K562 (cell line): ENCODE data around the gene RAD1. TPM values are rescaled to one million over a fixed set of nuclear protein-coding genes. Genes with fewer than 3 reads are reported as not detected.

Experiments
- ATAC-seq: fragments of 200-7000 bp; cut with Tn5 transposase; 3 replicates; pipeline ENCODE4 v1.9.1; 2020; ENCODE audit warnings: moderate library complexity
- BruUV-seq: library from RNA; stranded (reverse); fragments of 400-500 nt; replicated peaks from 2 replicates; lab custom pipeline; 2021; lab: Mats Ljungman, UMichigan
- CTCF ChIA-PET: fragments of 300-600 bp; formaldehyde crosslinking; extraction: SDS; loops from one replicate; lab custom pipeline; 2021; ENCODE audit warnings: low intra/inter-chr PET ratio; lab: Yijun Ruan, JAX
- POLR2A ChIA-PET: fragments of 300-600, 350-650 bp; sonication (Branson Sonifier 250); formaldehyde crosslinking; extraction: SDS; loops from one replicate; lab custom pipeline; 2021; ENCODE audit warnings: antibody characterized with exemption, inconsistent platforms; lab: Yijun Ruan, JAX
- DNase-seq, 4 experiments: peaks; one replicate each; pipeline versions ENCODE4 v3.0.0 to v3.0.0-alpha.2; 2011 to 2018; ENCODE audit warnings: low spot score in 3 of 4, mixed read lengths in 3 of 4; ENCODE audit errors: extremely low read depth in 1 of 4
- FAIRE-seq: peaks from 2 replicates; lab custom pipeline; 2011; peaks lifted over from hg19 to GRCh38; lab: Jason Lieb, UNC
- H2AFZ ChIP-seq: 2 replicates; pipeline ENCODE4 v1.6.0; 2011; ENCODE audit warnings: low read depth, low read length, control low read depth, inconsistent platforms
- H3K27ac ChIP-seq: fragments of 200-600 bp; 3 replicates; pipeline ENCODE4 v1.8.0; 2011; ENCODE audit warnings: low read depth, mild to moderate bottlenecking, control low read depth, inconsistent platforms, low read length, moderate library complexity, mixed read lengths; ENCODE audit errors: extremely low read depth
- H3K27me3 ChIP-seq, 2 experiments: fragments of 300-600 bp in 1 of 2; 2 replicates in 1 of 2; 3 replicates in 1 of 2; pipeline versions ENCODE4 v1.6.0 to v1.8.0; 2011; ENCODE audit warnings: inconsistent platforms in 2 of 2, low read length in 2 of 2, mild to moderate bottlenecking in 1 of 2, mixed read lengths in 1 of 2, moderate library complexity in 1 of 2; ENCODE audit not compliant: control insufficient read depth in 2 of 2, insufficient read depth in 2 of 2
- H3K36me3 ChIP-seq: fragments of 300-600 bp; 3 replicates; pipeline ENCODE4 v1.8.0; 2011; ENCODE audit warnings: mild to moderate bottlenecking, low read length, inconsistent platforms; ENCODE audit not compliant: control insufficient read depth, insufficient read depth
- H3K4me1 ChIP-seq, 2 experiments: fragments of 200-600 bp in 1 of 2; replicated peaks in 1 of 2; 2 replicates in 1 of 2; 3 replicates in 1 of 2; pipeline versions ENCODE4 v1.5.1 to v1.8.0; 2011; ENCODE audit warnings: inconsistent platforms in 2 of 2, low read length in 2 of 2, mild to moderate bottlenecking in 1 of 2, mixed read lengths in 1 of 2, moderate library complexity in 1 of 2; ENCODE audit not compliant: control insufficient read depth in 2 of 2, insufficient read depth in 2 of 2
- H3K4me2 ChIP-seq: 2 replicates; pipeline ENCODE4 v1.6.1; 2011; ENCODE audit warnings: low read length, control low read depth, inconsistent platforms, mixed read lengths; ENCODE audit not compliant: insufficient read depth
- H3K4me3 ChIP-seq: fragments of 200-600 bp; sonication (generic), shearing (Covaris generic); 2 replicates; pipeline ENCODE4 v1.5.1; 2016; ENCODE audit warnings: control low read depth, inconsistent platforms
- H3K79me2 ChIP-seq: fragments of 200-600 bp; 3 replicates; pipeline ENCODE4 v1.8.0; 2011; ENCODE audit warnings: low read length, inconsistent platforms; ENCODE audit not compliant: control insufficient read depth, insufficient read depth
- H3K9ac ChIP-seq, 2 experiments: 2 replicates each; pipeline versions ENCODE4 v1.6.0 to v1.6.1; 2011; ENCODE audit warnings: low read depth in 2 of 2, low read length in 2 of 2, control low read depth in 1 of 2, inconsistent platforms in 1 of 2, mild to moderate bottlenecking in 1 of 2, mixed read lengths in 1 of 2; ENCODE audit not compliant: insufficient read depth in 1 of 2
- H3K9me1 ChIP-seq: one replicate; pipeline ENCODE4 v1.6.0; 2011; ENCODE audit warnings: inconsistent platforms, mild to moderate bottlenecking, low read length, moderate library complexity; ENCODE audit not compliant: control insufficient read depth, insufficient read depth
- H3K9me3 ChIP-seq: replicated peaks from 2 replicates; pipeline ENCODE4 v1.5.1; 2011; ENCODE audit warnings: low read depth, low read length, inconsistent platforms; ENCODE audit not compliant: control insufficient read depth, insufficient read depth
- H4K20me1 ChIP-seq: replicated peaks from 2 replicates; pipeline ENCODE4 v1.6.1; 2011; ENCODE audit warnings: low read length, inconsistent platforms, mixed read lengths; ENCODE audit not compliant: control insufficient read depth, insufficient read depth
- ASH1L ChIP-seq: fragments of 450-650 bp; IDR thresholded peaks from 2 replicates; pipeline ENCODE4 v1.6.1; 2018; ENCODE audit warnings: borderline replicate concordance, mild to moderate bottlenecking, low read depth; ENCODE audit not compliant: partially characterized antibody
- CREB1 ChIP-seq, 2 experiments: sonication (generic) in 1 of 2; formaldehyde crosslinking in 1 of 2; IDR thresholded peaks; 2 replicates each; pipeline versions ENCODE4 v1.6.1 to v1.8.0; 2012 to 2022; ENCODE audit warnings: inconsistent platforms in 1 of 2, mild to moderate bottlenecking in 1 of 2, missing genetic modification reagents in 1 of 2, moderate library complexity in 1 of 2
- POLR2AphosphoS5 ChIP-seq: IDR thresholded peaks from 2 replicates; pipeline ENCODE4 v1.6.1; 2011; ENCODE audit warnings: mild to moderate bottlenecking, low read depth, low read length, moderate library complexity; ENCODE audit not compliant: control insufficient read depth, insufficient read depth
- ZBTB9 ChIP-seq: fragments of 450-650 bp; formaldehyde crosslinking; IDR thresholded peaks from 2 replicates; pipeline ENCODE4 v1.4.0; 2020; ENCODE audit warnings: mild to moderate bottlenecking, moderate library complexity
- ZNF184 ChIP-seq: sonication (generic); formaldehyde crosslinking; IDR thresholded peaks from 2 replicates; pipeline ENCODE4 v1.5.0; 2020; ENCODE audit warnings: missing genetic modification reagents
- WGBS: fragments of 100-300 bp; shearing (Covaris generic); methylation state at CpG from one replicate; pipeline ENCODE4 v1.1.6; 2016; ENCODE audit warnings: low coverage, mixed read lengths; ENCODE audit not compliant: insufficient coverage; ENCODE audit errors: missing lambda C conversion rate; 5-methylcytosine and 5-hydroxymethylcytosine counted together
- in situ Hi-C: fragments of 300-500 bp; cut with MboI; formaldehyde crosslinking; loops from 4 replicates; pipeline ENCODE4 v1.15.0; 2018; ENCODE audit warnings: inconsistent platforms, mixed read lengths
- intact Hi-C: fragments of 100-400 bp; cut with micrococcal nuclease; formaldehyde crosslinking; loops from 2 replicates; pipeline ENCODE4 v1.14.2; 2022
- polyA plus RNA-seq, 8 experiments: library from polyadenylated mRNA; depleted of rRNA in 4 of 8; stranded (reverse) in 5 of 8; unstranded in 3 of 8; fragments of >200 nt; fragmentation: Nextera tagmentation in 2 of 8; fragmentation: Illumina TruSeq in 1 of 8; extraction: Ambion mirVana in 2 of 8; extraction: Trizol in 1 of 8; gene quantifications; 2 replicates each; pipeline versions ENCODE4 v1.2.1 to v1.2.3, GENCODE V29; 2011 to 2014; ENCODE audit warnings: inconsistent platforms in 1 of 8, missing spikeins in 1 of 8
- total RNA-seq, 7 experiments: library from RNA; depleted of rRNA in 6 of 7; stranded (reverse); fragments of >200 nt in 6 of 7; fragmentation: Illumina TruSeq in 2 of 7; extraction: Trizol in 2 of 7; gene quantifications; 2 replicates each; pipeline versions ENCODE4 v1.2.1 to v1.2.3, GENCODE V29; 2011 to 2021; ENCODE audit warnings: low replicate concordance in 1 of 7

Gene RAD1
- total and polyA plus RNA-seq, 9 of the 15 experiments (the other 6 are each of a cell fraction or from before 2014, with no cell fraction given), result 44.5 to 148 (median 60.8) TPM

GRCh38 chr5:34870382-34870781 is 44.9 kb downstream of the RAD1 start:
- H3K27me3 ChIP-seq, result no peaks in the 10 kb centered on the region
- no peaks in the 10 kb centered on the region for H3K36me3 ChIP-seq
- in situ Hi-C loops, result no loop called here
- ChIA-PET POLR2A (no interaction called here), CTCF (no interaction called here)
- no peak overlapping the region for H3K27ac ChIP-seq
- no peak overlapping the region for H3K4me3 ChIP-seq
- no peak for TF ChIP-seq ZBTB9 (CRISPR knock-in tag)
- no peak for TF ChIP-seq ASH1L
- TF ChIP-seq POLR2AphosphoS5, result no peak
- no peak for TF ChIP-seq CREB1 (IDR thresholded peaks at IDR 0.05)
- no peak for TF ChIP-seq CREB1 (CRISPR knock-in tag; IDR thresholded peaks at IDR 0.05)
- no peak for TF ChIP-seq ZNF184 (CRISPR knock-in tag)
- no peak for ATAC-seq
- no peaks in the 10 kb centered on the region for H3K9me3 ChIP-seq
- no peak for FAIRE-seq
- no peaks in the 10 kb centered on the region for H3K79me2 ChIP-seq
- WGBS, result 73% methylated on average over 2 of the region's 2 CpGs
- no peaks in the 10 kb centered on the region for H3K9me1 ChIP-seq
- no peak overlapping the region for H3K4me2 ChIP-seq
- H4K20me1 ChIP-seq, result no peaks in the 10 kb centered on the region
- intact Hi-C loops, result no loop called here
- peaks cover 7 to 34% of the 10 kb centered on the region in 2 experiments for H3K4me1 ChIP-seq
- no peak overlapping the region for H2AFZ ChIP-seq
- H3K9ac ChIP-seq, result no peak overlapping the region
- DNase-seq, result no peak
- no TSS peak for BruUV-seq
